ENCODE results near the gene SMPD3. TPM values are rescaled to one million over a fixed set of nuclear protein-coding genes. Genes with fewer than 3 reads are reported as not detected.

SMPD3 gene
- total and polyA plus RNA-seq, 8 donors = 0.83 to 5.5 (median 2.2) TPM

GRCh38 chr16:68375801-68376536, 72.3 kb downstream of the SMPD3 start:
- Histone ChIP-seq H3K27ac (no peak overlapping the region), H3K36me3 (no peaks in the 10 kb centered on the region), H3K4me1 (no peaks in the 10 kb centered on the region), H3K27me3 (no peaks in the 10 kb centered on the region), H3K4me3 (no peak overlapping the region), H3K9me3 (no peaks in the 10 kb centered on the region)
- no peak for TF ChIP-seq CTCF (IDR thresholded peaks at IDR 0.05)
- no peak for ATAC-seq
- intact Hi-C loops (cut with DNase I) = no loop called here
- no peak for FAIRE-seq
- 95% methylated on average over 11 of the region's 11 CpGs for WGBS, 2 donors
- peak in 1 of 6 donors; percentile 16 for DNase-seq

- Histone ChIP-seq H3K9me3 (no peaks in the 10 kb centered on the region), H3K27ac (no peak overlapping the region), H3K27me3 (no peaks in the 10 kb centered on the region), H3K36me3 (no peaks in the 10 kb centered on the region), H3K4me3 (no peak overlapping the region), H3K4me1 (no peaks in the 10 kb centered on the region)
- intact Hi-C loops (cut with DNase I) = no loop called here
- WGBS, 2 donors = 87 to 88% methylated on average over 9 of the region's 9 CpGs
- DNase-seq (peak in 1 of 6 donors; percentile 7), FAIRE-seq (no peak), ATAC-seq (no peak)
- TF ChIP-seq CTCF (IDR thresholded peaks at IDR 0.05) = no peak
These were observed 73.2 kb downstream of the SMPD3 start for GRCh38 chr16:68374961-68375660.

GRCh38 chr16:68374246-68374805, 74.0 kb downstream of the SMPD3 start:
- no peaks in the 10 kb centered on the region for H3K9me3 ChIP-seq
- WGBS, 2 donors = 63 to 72% methylated on average over 10 of the region's 10 CpGs
- no peaks in the 10 kb centered on the region for H3K27me3 ChIP-seq
- intact Hi-C loops (cut with DNase I) = no loop called here
- H3K4me3 ChIP-seq = no peak overlapping the region
- no peaks in the 10 kb centered on the region for H3K4me1 ChIP-seq
- FAIRE-seq (no peak), ATAC-seq (peak in 2 of 4 donors; percentile 57 to 60), DNase-seq (no peak)
- no peak for TF ChIP-seq CTCF (IDR thresholded peaks at IDR 0.05)
- no peak overlapping the region for H3K27ac ChIP-seq
- no peaks in the 10 kb centered on the region for H3K36me3 ChIP-seq

- Histone ChIP-seq H3K27me3 (no peaks in the 10 kb centered on the region), H3K4me3 (no peak overlapping the region), H3K9me3 (no peaks in the 10 kb centered on the region), H3K36me3 (no peaks in the 10 kb centered on the region), H3K4me1 (no peaks in the 10 kb centered on the region), H3K27ac (no peak overlapping the region)
- 51 to 64% methylated on average over 18 of the region's 18 CpGs for WGBS, 2 donors
- DNase-seq (no peak), FAIRE-seq (no peak), ATAC-seq (peak in 2 of 4 donors; percentile 15 to 18)
- intact Hi-C loops (cut with DNase I) = no loop called here
- no peak for TF ChIP-seq CTCF (IDR thresholded peaks at IDR 0.05)
These were observed 74.6 kb downstream of the SMPD3 start for GRCh38 chr16:68373528-68374245.
